NB4 (cell line): Measurements from ENCODE around the gene KCNJ14.

Source experiments
- CTCF ChIP-seq: IDR thresholded peaks from one replicate; pipeline ENCODE4 v1.5.1; 2012; ENCODE audit warnings: low read depth, low read length
- POLR2A ChIP-seq: IDR thresholded peaks from 2 replicates; pipeline ENCODE4 v1.6.1; 2011; ENCODE audit warnings: mild to moderate bottlenecking; ENCODE audit not compliant: insufficient read length; ENCODE audit errors: extremely low read depth

- TF ChIP-seq CTCF (no peak), POLR2A (no peak)
These were observed 3.8 kb upstream of the KCNJ14 start for GRCh38 chr19:48451624-48452023.
